GM19455 (cell line): ENCODE results near the gene HNRNPA1.
"Not testable (repeated sequence)": the region's sequence is repeated elsewhere in the genome, so short reads cannot be mapped to it uniquely, and the experiment has no call there.

ENCODE experiments used
- ATAC-seq: cut with Tn5 transposase; IDR thresholded peaks from one replicate; pipeline ENCODE4 v1.9.1; 2021; ENCODE audit not compliant: unreplicated experiment

Gene HNRNPA1

DNA sequence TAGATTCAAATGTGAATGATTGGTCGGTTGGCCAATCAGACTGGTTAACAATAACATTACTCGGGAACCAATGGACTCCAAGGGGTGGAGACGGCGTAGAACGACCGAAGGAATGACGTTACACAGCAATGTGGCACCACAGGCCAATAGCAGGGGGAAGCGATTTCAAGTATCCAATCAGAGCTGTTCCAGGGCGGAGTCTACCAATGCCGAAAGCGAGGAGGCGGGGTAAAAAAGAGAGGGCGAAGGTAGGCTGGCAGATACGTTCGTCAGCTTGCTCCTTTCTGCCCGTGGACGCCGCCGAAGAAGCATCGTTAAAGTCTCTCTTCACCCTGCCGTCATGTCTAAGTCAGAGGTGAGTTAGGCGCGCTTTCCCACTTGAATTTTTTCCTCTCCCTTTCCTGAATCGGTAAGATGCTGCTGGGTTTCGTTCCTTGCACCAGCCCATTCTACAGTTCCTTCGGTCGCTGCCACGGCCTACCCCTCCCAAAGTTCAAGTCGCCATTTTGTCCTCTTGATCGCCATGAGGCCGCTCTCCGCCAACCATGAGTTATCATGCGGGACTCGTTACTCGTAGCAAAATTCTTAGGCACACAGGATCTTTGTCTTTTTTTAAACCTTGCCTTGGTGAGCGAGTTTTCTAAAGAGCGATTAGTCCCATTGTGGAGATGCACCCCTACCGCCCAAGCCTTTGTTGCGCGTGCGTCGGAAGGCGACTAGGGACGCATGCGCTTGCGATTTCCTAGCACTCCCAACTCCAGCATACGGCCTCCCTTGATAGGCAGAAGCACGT lies at the start of gene HNRNPA1:
HNRNPA1 (plus strand) TSS at position 259 of the 793 bp plus-strand sequence; CDS start at position 341, 82 bp downstream.
- ATAC-seq = peak; percentile 85

DNA sequence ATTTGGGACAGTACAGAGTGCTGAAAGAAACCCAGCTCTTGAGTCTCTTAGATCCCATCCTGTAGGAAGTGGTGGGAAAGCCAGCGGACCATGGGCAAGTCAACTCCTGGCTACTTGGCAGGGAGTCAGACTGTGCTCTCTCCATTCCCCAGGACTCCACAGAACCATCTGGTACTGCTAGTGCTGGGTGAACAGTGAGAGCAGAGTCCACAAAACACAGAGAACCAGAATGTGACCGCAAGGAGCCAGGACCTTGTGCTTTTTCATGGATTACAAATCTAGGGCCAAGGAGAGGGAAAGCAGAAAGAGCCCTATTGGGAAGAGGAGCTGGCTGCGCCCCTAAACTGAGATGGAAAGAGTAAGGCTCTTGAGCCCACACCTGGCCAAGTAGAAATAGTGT lies 49.3 kb upstream of the HNRNPA1 start:
- not testable (repeated sequence) for ATAC-seq

- ATAC-seq = no peak
Observed at GRCh38 chr12:54232790-54233189, 47.7 kb upstream of the HNRNPA1 start.

- no peak for ATAC-seq
Observed at GRCh38 chr12:54238531-54238930, 42.0 kb upstream of the HNRNPA1 start.

DNA sequence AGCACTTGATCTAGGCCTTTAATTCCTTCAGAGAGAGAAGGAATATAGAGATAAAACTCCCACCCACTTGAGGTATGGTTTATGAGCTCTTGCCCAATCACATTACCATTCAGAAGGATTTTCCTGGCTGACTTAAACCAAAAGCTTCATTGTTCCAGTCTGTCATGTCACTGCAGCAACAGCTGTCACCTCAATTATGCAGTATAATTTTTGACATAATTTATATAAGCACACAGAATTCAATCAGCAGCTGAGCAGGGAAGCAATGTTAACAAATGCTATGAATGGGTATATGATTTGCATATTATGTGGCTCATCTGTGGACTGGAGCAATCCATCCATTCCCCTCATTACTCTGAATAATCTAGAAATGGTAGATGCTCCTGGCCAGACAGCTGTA lies 40.9 kb upstream of the HNRNPA1 start:
- no peak for ATAC-seq

GRCh38 chr12:54240129-54240528 lies 40.4 kb upstream of the HNRNPA1 start:
- no peak for ATAC-seq

DNA sequence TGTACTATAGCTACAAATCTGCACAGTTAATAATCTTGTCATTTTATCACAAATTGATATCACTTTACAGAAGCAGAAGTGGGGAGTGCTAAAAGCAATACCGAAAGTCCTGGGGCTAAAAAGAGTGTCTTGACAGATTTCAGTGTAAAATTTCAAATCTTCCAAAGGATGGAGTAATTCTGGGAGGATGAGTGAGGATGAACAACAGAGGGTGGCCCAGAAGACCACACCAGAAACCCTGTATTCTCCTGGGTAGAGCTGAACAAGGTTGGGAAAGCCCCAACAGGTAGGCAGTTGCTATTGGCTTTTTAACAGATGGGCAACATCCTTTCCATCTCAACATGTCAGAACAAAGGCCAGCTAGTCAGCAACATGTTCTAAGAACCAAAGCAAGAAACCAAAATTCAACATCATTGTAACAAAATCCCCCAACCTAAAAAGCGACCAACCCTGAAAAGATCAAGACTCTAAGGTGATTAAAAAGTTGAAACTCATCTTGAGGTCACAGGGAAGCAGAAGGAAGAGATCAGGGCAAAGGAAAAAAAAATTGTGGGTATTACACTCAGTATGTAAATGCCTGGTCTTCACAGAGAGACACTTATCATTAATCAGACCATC lies 39.4 kb upstream of the HNRNPA1 start:
- ATAC-seq = no peak

- no peak for ATAC-seq
Observed at GRCh38 chr12:54246011-54246641, 34.4 kb upstream of the HNRNPA1 start.

DNA sequence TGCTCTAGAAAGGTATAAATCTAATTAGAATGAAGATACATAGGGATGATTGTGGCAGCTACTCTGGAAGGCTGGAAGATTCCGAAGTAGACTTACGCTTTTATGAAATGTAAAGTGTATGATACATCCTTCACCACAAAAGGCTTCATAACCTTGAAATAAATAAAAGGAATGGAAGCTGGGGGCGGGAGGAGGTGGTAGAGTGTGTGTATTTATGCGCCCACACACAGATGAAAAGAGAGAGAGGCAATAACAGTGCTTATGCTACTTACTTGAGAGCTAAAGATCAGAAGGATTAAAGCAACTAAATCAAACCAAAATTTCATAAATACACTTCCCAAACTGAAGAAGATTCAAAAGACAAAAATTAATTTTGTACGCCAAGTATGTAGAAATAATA lies 31.0 kb upstream of the HNRNPA1 start:
- ATAC-seq = no peak

DNA sequence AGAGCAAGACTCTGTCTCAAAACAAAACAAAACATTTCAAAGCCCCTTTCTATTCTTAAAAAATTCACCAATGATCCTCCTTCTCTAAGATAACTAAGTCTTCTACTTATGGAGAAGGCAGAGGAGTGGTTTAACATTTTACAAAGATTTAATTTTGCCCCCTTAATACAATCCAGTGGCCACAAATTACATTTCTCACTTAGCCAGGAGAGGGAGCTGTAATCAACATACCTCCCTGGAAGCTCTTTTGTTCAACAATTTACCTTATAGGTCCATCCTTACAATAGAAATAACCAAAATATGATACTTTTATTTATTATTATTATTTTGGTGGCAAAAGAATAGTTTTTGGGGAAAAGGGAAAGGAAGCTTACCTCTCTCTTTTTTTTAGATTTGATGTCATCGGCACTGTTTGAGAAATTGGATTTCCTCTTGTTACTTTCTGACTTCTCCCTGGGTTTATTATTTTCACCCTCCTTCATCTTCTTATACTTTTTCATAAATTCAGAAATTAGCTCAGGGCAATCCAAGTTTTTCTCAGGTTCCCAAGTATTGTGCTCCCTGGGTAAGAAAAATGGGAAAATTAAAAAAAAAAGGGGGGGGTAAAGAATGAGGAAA lies 28.8 kb upstream of the HNRNPA1 start:
- ATAC-seq = no peak

DNA sequence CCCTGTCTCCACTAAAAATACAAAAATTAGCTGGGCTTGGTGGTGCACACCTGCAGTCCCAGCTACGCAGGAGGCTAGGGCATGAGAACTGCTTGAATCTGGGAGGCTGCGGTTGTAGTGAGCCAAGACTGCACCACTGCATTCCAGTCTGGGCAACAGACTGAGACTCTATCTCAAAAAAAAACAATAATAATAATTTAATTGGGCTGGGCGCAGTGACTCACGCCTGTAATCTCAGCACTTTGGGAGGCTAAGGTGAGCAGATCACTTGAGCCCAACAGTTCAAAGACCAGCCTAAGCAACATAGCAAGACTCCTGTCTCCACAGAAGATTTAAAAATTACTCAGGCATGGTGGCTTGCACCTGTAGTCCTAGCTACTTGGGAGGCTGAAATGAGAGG lies 27.3 kb upstream of the HNRNPA1 start:
- ATAC-seq = no peak

GRCh38 chr12:54257332-54257731 lies 23.2 kb upstream of the HNRNPA1 start:
- ATAC-seq = no peak

DNA sequence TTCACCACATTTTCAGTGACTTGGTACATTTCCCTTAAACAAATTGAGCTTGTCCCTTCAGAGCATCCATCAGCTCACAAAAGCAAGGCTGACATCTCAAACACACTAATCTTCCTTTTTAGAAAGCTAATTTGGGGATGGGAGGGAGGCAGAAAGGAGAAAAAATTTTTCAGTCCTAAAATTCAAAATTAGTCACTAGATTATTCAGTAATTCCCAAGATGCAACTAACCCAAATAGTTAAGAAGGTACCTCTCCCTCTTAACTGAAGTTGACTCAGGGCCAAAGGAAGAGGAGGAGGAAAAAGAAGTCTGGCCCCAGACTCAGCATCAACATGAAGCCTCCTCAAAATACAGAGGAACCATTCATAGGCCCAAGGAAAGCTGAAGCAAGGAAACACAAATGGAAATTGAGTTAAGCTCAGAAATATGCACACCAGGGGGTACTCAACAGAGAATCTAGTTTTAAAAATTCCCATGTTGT lies 22.3 kb upstream of the HNRNPA1 start:
- no peak for ATAC-seq

DNA sequence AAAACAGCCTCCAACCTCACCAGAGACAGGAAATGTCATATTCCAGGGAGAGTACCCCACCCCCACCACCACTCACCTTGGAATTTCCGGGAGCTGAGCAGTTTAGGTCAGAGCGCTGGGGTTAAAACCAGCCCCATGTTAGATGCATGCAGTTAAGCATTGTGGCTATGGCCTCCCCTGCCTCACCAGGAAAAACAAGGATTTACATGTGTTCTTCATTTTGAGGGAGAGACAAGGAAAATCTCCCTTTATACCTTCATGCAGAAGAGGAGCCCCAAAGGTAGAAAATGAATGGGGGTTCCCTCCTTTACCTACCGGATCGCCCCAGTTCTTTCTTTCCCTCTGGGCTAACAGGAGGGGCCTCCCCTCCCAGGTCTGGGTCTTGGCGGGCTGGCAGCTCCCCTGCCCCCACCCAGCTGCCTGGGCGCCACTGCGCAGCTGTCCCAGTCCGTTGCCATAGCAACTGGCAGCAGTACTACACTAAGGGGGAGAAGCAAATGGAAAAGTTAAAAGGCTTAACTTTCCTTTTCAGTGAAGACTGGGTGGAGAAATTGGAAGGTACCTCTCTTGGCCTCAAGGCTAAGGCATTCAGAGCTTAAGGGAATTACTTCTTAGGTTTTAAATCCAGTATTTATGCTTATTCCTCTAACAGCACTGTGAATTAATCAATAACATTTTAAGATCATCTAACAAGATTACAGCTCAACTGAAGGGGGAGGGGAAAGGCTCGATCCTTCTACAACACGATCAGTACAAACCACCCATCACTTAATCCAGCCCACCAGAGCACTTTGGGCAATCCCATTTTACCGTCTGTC lies 21.1 kb upstream of the HNRNPA1 start:
- ATAC-seq = no peak

DNA sequence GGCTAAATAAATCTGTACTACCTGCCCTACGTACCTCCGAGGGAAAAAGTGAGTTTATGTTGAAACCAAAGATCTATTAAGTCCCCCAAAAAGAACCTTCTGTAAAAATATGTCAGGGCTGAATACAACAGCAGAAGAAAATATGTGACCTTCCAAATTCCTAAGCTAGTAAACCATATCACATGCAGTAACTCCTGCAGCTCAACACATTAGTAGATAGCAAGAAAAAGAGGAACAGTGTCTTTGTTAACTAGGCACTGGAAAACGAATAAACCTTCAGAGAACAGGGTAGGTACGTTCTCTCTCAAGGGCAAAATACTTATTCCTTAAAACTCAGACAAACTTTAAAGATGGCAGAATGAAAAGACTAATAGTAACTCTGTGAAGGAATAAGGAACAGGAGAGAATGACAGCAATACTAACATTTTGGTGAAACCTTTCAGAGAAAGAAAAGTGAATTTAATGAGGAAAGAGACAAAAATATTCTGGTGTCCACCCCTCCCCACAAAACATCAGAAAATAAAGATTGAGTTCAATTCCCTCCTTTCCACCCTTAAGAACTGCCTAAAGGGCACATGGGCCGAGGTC lies 18.6 kb upstream of the HNRNPA1 start:
- no peak for ATAC-seq

DNA sequence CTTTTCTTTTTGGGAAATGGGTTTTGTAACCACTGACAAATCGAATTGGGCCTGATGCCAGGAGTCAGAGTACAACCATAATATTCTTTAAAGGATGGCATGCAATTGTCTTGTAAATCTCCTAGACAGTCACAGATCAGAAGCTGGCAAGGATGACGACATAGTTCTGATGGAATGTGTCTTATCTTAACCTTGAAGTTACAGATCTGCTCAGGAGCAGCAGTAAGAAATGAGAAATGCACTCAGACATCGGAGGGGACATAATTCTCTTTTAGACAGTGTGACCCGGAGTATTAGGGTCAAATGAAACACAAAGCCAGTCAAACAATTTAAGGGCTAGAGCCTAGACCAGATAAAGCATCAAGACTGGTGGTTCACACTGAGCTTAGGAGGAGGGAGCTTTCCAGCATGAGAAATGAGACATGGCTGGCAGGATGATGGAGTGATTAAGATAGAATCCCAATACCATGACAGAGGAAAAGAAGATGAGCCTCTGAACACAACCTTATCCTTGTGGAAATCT lies 18.1 kb upstream of the HNRNPA1 start:
- ATAC-seq = no peak

DNA sequence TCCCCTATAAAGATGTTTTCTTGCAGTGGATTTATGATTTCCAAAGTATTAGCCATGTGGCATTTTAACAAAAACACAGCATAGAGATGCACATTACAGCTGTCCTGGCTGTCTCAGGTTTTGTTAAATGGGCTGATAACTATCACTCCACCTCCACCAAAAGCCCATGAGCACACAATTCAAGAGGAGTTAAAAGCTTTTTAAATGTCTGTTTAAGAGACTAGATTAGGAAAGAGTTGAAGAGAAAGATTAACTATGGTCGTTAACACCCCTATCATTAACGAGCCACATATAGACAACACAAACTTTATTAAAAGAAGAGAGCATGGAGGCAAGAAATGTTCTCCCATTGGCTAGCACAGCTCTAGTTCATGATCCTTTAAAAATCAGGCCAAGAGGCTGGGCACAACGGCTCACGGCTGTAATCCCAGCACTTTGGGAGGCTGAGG lies 15.1 kb upstream of the HNRNPA1 start:
- no peak for ATAC-seq

DNA sequence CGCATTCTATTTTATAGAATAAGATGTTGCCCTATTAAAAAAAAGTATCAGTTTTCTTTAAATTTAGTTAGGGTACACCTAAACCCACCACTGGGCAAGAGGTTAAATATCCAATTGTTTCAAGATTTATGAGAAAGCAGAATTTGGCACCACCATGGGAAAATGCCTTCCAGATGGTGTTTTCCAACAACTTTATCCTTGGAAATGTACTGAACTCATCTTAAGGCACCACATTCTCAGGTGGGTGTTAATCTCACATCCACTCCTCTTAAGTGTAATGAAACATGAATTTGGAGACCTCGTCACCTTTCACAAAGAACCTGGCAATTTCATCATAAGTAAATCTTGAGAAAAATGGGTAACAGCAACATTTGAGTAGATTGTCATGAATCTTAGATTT lies 13.7 kb upstream of the HNRNPA1 start:
- ATAC-seq = no peak

- no peak for ATAC-seq
Observed at GRCh38 chr12:54270345-54270744, 10.2 kb upstream of the HNRNPA1 start.

- ATAC-seq = no peak
Observed at GRCh38 chr12:54272214-54272613, 8.3 kb upstream of the HNRNPA1 start.
